ENCODE results near the gene FAM169A.
A peak's percentile ranks its signal among the peaks of the same experiment; 100 is the strongest.

FAM169A gene

DNA sequence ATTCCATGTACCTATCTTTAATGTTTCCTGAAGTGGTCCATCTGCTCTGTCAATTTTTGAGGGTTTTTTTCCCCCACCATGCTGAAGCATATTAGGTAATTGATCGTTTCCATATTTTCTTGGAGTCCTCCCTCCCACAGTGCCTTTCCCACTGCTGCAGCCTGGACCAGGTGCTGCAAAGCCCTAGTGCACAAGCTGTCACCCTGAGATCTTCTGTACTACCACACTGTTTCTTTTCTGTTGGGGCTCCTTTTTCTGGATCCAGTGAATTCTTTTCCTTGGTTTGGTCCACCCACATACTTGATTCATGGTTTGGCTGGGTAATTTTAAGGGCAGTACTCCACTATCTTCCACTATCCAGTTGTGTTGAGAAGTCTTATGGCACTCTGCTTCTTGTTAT is 30.9 kb upstream of the FAM169A start:
- TF ChIP-seq, protein P1, sequence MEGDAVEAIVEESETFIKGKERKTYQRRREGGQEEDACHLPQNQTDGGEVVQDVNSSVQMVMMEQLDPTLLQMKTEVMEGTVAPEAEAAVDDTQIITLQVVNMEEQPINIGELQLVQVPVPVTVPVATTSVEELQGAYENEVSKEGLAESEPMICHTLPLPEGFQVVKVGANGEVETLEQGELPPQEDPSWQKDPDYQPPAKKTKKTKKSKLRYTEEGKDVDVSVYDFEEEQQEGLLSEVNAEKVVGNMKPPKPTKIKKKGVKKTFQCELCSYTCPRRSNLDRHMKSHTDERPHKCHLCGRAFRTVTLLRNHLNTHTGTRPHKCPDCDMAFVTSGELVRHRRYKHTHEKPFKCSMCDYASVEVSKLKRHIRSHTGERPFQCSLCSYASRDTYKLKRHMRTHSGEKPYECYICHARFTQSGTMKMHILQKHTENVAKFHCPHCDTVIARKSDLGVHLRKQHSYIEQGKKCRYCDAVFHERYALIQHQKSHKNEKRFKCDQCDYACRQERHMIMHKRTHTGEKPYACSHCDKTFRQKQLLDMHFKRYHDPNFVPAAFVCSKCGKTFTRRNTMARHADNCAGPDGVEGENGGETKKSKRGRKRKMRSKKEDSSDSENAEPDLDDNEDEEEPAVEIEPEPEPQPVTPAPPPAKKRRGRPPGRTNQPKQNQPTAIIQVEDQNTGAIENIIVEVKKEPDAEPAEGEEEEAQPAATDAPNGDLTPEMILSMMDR (IDR thresholded peaks at IDR 0.05; ENCODE audit: insufficient read depth, low read length, poor library complexity, severe bottlenecking), result no peak
- no peak for DNase-seq (ENCODE audit: extremely low read depth, insufficient read length)
- Histone ChIP-seq H3K36me3 (ENCODE audit: control insufficient read depth, insufficient read depth, low read length) (no peaks in the 10 kb centered on the region), H3K4me3 (replicated peaks; ENCODE audit: low read depth, low read length) (no peak overlapping the region), H3K27me3 (replicated peaks; ENCODE audit: control insufficient read depth, insufficient read depth, low read length) (no peaks in the 10 kb centered on the region)

DNA sequence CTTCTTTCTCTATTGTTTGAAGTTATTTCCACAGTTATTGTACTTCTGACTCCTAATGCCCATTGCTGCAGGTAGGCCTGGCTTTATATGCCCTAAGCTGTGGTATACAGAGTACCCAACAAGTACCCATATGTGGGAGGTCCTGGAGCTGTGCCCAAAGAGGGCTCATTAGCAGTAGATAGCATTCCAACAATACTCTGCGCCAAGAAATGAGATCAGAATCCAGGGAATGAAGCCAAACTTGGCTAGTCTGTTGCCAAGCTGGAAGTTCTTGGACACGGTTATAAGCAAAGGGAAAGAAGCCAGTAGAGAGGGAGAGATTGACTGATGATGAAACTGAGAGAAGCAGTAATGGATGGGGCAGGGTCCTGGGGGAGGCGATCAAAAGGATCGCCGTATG is 29.7 kb upstream of the FAM169A start:
- DNase-seq (ENCODE audit: extremely low read depth, insufficient read length), result no peak

DNA sequence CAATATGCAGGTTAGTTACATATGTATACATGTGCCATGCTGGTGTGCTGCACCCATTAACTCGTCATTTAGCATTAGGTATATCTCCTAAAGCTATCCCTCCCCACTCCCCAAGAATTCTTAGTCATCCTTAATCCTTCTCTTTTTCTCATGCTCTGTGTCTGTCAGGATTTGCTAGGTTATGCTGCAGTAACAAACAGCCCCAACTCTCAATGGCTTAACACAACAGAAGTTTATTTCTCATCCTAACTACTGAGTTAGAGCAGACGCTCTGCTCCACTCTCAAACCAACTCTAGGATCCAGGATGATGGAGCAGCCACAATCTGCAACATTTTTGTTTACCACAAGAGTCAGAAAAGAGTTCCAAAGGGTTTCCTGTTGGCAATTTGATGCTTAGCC is 28.2 kb upstream of the FAM169A start:
- Histone ChIP-seq H3K27me3 (replicated peaks; ENCODE audit: control insufficient read depth, insufficient read depth, low read length) (no peaks in the 10 kb centered on the region), H3K36me3 (ENCODE audit: control insufficient read depth, insufficient read depth, low read length) (no peaks in the 10 kb centered on the region), H3K4me3 (replicated peaks; ENCODE audit: low read depth, low read length) (no peak overlapping the region)
- no peak for DNase-seq (ENCODE audit: extremely low read depth, insufficient read length)
- TF ChIP-seq, protein P1 (IDR thresholded peaks at IDR 0.05; ENCODE audit: insufficient read depth, low read length, poor library complexity, severe bottlenecking), result no peak

More for the DNA sequence above, 29.7 kb upstream of the FAM169A start:
- Histone ChIP-seq H3K27me3 (replicated peaks; ENCODE audit: control insufficient read depth, insufficient read depth, low read length) (no peaks in the 10 kb centered on the region), H3K36me3 (ENCODE audit: control insufficient read depth, insufficient read depth, low read length) (no peaks in the 10 kb centered on the region), H3K4me3 (replicated peaks; ENCODE audit: low read depth, low read length) (no peak overlapping the region)
- TF ChIP-seq, protein P1 (IDR thresholded peaks at IDR 0.05; ENCODE audit: insufficient read depth, low read length, poor library complexity, severe bottlenecking), result no peak

DNA sequence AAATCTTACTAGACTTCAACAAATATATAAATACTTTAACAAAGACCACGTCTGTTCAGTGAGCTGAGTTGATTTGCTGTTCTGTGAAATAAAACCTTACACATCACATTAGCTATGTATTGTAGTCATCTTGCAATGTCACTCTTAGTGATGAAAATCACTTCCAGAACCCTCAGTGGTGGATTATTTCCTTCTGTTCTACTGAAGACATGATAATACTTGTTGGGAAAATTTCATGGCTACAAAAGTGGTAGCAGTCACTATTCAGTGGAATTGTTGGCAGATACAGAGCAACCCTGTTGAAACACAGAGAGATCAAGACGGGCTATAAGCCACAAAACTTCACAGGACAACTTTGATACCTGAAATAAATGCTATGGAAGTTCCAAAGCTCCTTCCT is 26.7 kb upstream of the FAM169A start:
- DNase-seq (ENCODE audit: extremely low read depth, insufficient read length), result no peak
- Histone ChIP-seq H3K4me3 (replicated peaks; ENCODE audit: low read depth, low read length) (no peak overlapping the region), H3K27me3 (replicated peaks; ENCODE audit: control insufficient read depth, insufficient read depth, low read length) (no peaks in the 10 kb centered on the region), H3K36me3 (ENCODE audit: control insufficient read depth, insufficient read depth, low read length) (no peaks in the 10 kb centered on the region)
- TF ChIP-seq, protein P1 (IDR thresholded peaks at IDR 0.05; ENCODE audit: insufficient read depth, low read length, poor library complexity, severe bottlenecking), result no peak

DNA sequence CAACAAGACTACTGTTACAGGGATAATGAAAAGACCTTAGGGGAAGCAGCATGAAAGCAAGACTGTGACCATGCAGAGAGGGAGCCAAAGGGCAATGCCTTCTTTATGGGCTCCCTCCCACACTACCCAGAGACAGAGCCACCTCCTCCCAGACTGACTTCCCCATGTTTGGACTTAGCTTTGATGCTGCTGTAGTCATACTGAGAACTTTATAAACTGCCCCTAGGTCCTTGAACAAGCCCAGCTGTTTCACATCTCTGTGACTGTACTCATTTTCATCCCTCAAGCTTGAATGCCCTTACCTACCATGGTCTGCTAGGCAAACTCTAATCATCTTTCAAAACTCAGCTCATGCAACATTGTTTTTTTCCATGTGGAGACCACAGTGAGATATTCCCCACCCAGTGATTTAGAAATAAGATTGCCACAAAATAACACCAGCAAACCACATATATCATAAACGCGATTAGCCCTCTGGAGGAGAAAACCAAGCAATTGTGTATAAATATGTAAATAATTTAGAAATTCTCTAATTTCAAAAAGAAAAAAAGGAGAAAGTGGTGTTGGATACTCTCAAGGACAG is 23.4 kb upstream of the FAM169A start:
- H3K27me3 ChIP-seq (replicated peaks; ENCODE audit: control insufficient read depth, insufficient read depth, low read length), result no peaks in the 10 kb centered on the region
- peak; percentile 22 for DNase-seq (ENCODE audit: extremely low read depth, insufficient read length)
- H3K36me3 ChIP-seq (ENCODE audit: control insufficient read depth, insufficient read depth, low read length), result no peaks in the 10 kb centered on the region
- no peak overlapping the region for H3K4me3 ChIP-seq (replicated peaks; ENCODE audit: low read depth, low read length)
- TF ChIP-seq, protein P1 (IDR thresholded peaks at IDR 0.05; ENCODE audit: insufficient read depth, low read length, poor library complexity, severe bottlenecking), result no peak

DNA sequence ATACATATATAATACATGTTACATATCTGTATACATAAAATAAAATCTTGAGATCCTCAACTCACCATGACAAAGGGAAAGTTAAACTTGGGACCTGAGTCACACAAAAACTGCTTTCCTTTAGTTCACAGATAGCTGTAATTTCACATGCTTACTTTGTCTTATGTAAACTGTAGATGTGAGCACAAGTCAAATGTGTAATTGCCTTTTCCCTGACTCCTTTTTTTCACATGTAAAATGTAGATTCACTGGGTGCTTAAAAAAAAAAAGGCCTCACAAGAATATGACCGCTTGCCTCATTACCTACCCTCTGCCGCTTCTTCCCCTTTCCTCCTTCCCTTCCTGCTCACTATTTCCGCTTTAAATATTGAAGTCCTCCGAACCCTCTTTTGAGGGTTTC is 21.9 kb upstream of the FAM169A start:
- H3K36me3 ChIP-seq (ENCODE audit: control insufficient read depth, insufficient read depth, low read length), result no peaks in the 10 kb centered on the region
- DNase-seq (ENCODE audit: extremely low read depth, insufficient read length), result no peak
- H3K27me3 ChIP-seq (replicated peaks; ENCODE audit: control insufficient read depth, insufficient read depth, low read length), result no peaks in the 10 kb centered on the region
- TF ChIP-seq, protein P1 (IDR thresholded peaks at IDR 0.05; ENCODE audit: insufficient read depth, low read length, poor library complexity, severe bottlenecking), result no peak
- H3K4me3 ChIP-seq (replicated peaks; ENCODE audit: low read depth, low read length), result no peak overlapping the region

Data from GM06990 (cell line).